GM19372 (cell line): ENCODE measurements around the gene RHNO1.

ENCODE experiments used
- ATAC-seq: cut with Tn5 transposase; IDR thresholded peaks from one replicate; pipeline ENCODE4 v1.9.1; 2021; ENCODE audit warnings: mild to moderate bottlenecking, low read depth, moderate library complexity; ENCODE audit not compliant: unreplicated experiment

Gene RHNO1, protein sequence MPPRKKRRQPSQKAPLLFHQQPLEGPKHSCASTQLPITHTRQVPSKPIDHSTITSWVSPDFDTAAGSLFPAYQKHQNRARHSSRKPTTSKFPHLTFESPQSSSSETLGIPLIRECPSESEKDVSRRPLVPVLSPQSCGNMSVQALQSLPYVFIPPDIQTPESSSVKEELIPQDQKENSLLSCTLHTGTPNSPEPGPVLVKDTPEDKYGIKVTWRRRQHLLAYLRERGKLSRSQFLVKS

DNA sequence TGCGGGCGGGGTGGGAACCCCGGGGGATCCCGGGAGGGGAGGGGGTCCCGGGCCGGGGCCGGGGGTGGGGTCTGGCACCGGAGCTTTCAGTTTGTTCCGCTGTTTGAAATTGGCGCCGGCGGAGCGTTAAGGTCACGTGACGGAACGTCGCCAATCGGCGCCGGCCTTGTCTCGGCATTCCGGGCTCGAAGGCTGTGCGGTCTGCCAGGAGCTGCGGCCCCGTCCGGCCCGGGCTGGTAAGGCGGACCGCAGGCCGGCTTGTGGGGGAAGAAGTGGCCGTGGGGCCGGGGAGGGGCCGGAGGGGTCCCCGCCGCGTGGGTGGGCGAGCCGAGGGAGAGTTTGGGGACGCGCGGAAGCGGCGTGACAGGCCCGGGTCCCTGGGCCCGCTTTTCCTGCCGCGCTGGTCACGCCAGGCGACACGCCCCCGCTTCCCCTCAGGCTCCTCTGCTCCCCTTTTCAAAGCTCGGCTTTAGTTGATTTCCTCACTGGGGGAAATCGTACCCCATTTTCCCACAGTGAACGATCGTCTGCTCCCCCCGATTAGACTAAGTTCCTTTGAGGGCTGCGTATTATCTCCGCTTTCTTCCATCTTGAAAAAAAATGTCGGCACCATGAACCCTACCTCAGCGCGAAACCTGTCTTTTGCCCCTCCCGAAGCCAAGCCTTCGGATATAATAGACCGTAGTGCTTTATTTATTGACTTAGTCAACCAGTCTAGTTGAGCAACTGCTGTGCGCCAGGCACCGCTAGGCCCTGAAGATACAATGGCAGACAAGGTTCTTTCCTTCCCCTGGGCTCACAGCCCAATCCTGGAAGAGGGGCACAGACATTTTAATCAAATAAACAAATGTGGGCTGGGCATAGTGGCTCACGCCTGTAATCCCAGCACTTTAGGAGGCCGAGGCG is at the start of gene RHNO1, which contains the start of gene FOXM1:
Gene RHNO1, plus strand, starts transcription at position 177 of the 906 bp plus-strand sequence. CDS start 8,144 bp downstream, outside the sequence.
Gene FOXM1, minus strand, starts transcription at position 128 of the 906 bp plus-strand sequence. CDS start 2,696 bp downstream, outside the sequence.
- ATAC-seq, result peak; percentile 75

DNA sequence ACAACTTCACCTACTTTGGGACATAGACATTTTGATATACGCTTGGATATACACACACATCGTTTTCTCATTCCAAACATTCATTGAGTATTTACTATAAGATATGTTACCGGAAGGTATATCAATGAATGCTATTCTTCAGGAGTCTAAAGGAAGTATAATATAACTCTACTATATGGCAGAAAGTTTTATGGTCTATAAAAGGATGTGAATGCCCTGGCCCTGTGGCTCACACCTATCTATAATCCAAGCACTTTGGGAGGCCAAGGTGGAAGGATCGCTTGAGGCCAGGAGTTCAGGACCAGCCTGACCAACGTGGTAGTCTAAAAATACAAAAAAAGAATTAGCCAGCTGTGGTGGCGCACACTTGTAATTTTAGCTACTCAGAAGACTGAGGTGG is 47.7 kb upstream of the RHNO1 start:
- ATAC-seq, result no peak

DNA sequence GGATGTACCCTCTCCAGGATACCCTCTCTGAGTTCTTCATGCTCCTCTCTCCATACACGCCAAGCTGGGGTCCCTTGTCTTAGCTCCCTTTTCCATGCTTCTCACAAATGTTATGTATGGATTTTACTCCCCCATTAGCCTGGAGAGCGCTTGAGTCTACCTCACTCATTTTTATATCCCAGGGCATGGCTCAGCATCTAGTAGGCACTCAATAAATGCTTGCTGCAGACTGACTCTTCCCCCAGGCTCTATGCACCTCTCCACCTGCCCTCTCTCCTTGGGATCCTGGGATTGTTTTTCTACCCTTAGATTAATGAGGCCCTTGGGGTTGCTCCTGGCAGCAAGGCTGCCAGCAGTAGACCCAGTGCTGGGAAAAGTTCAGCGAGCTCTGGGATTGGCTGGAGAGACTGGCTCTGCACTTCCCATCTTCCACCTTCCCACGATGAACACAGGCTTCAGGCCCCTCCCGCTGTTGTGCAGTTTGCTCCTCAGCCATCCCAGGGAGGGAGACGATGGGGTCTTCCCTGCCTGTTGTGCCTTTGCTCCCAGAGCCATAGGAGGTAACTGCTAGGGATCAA is 44.4 kb upstream of the RHNO1 start:
- no peak for ATAC-seq

DNA sequence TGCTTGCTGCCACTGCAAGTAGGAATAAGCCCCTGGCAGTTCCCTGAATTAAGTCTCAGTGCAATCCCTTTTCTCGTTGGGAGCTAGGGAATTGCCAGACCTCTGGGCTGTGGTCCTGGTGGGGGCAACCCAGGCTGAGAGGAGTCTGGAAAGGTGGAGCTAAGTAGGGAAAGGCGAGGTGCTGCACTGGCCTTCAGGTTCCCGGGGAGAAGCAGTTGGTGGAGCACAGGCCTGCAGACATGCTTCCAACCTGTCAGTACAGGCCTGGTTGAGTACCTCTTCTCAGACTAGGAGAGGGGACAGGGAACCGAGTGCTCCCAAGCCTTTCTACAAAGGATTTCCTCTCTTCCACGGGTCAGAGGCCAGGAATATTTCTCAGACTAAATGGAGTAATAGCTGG is 43.7 kb upstream of the RHNO1 start:
- ATAC-seq, result no peak

DNA sequence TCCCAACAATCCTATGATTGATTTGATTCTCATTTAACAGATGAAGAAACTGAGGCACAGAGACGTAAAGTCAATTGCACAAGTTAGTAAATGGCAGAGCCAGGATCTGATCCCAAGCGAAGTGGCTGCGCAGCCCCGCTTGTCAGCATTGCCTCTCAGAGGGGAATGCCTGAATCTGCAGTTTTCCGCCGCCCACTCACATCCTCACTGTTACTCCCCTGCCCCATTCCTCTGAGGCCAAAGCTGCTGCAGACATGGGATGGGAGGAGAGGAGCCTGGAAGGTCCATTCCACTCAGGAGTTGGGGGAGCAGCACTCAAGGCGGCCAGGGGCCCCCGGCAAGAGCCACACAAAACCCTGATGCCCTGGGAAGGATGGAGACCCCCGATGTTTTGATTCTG is 43.2 kb upstream of the RHNO1 start:
- ATAC-seq, result no peak

DNA sequence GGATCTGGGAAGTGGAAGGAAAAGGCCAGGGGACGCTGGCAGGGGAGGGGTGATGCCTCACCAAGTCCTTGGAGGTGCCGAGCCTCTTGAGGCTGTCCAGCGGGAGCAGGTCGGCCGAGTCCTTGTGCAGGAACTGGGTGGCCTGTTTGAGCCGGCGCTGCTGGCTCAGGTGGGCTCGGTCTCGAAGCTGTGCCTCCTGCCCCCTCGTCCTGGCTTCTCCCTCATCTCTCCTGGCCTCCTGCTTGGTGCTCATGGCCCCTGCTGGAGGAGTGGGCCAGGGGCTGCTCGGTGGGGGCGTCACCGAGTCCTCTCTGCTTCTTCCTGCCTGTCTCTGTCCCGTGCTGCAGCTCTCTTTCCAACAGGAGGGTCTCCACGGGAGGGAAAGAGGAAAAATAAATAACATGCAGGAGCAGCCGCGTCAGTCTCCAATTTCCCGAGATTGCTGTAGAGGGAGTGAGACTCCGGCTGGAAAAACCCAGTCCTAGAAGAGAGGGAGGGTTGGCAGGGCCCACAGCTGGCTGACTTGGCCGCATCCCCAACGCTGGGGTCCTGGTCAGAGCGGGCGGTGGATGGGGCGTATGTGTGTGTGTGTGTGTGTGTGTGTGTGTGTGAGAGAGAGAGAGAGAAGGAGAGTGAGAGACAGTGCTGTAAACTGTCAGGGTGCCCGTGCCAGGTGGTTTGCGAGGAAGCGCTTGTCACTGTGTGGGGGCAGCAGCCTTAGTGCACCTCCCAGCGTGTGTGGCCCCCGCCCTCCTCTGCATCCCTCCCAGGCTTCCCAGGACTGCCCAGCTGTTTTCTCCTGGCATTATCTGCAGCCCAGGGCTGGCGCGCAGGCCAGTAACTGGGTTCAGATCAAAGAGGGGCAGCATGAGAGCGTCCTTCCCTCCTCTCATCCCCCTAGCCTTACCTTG is 42.2 kb upstream of the RHNO1 start, which contains the start of gene NRIP2:
Gene NRIP2, minus strand, starts transcription at position 455 of the 911 bp plus-strand sequence. Its CDS starts 52 bp downstream, at position 403.
- no peak for ATAC-seq

DNA sequence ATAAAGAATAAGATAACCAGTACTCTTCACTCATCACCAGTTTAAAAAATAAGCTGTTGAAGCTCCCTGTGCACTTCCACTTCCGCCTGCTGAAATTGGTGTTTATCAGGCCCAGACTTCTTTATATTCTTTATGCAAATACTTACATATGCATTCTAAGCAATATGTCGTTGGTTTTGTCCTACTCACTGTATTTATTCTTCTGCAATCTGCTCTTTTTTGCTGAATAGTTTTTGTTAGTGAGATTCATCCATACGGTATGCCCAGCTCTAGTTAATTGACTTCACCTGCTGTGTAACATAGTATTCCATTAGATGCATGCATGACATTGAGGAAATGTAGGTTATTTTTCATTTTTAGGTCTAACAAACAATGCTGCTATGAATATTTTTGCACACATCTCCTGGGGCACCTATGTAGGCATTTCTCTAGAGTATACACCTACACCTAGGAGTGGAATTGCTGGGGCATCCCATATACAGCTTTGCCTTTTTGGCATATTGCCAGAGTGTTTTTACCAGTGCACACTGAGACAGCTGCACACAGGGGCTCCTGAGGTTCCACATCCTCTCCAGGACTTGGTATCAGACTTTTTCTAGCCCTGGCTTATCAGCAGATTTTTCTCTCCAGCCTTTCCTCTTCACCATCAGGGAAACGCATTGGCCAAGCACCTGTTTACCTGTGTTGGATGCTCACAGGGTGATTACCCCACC is 41.2 kb upstream of the RHNO1 start:
- ATAC-seq, result no peak

DNA sequence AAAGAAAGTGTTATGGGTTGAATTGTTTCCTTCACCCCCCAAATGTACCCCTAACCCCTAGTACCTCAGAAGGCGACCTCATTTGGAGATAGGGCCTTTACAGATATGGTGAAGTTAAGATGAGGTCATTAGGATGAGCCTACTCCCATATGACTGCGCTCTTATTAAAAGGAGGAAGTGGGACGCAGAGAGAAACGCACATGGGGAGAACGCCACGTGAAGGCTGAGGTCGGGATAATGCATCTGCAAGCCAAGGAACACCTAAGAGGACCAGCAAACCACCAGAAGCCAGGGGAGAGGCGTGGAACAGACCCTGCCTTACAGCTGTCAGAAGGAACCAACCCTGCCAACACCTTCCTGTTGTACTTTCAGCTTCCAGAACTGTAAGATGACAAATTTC is 40.4 kb upstream of the RHNO1 start:
- no peak for ATAC-seq

DNA sequence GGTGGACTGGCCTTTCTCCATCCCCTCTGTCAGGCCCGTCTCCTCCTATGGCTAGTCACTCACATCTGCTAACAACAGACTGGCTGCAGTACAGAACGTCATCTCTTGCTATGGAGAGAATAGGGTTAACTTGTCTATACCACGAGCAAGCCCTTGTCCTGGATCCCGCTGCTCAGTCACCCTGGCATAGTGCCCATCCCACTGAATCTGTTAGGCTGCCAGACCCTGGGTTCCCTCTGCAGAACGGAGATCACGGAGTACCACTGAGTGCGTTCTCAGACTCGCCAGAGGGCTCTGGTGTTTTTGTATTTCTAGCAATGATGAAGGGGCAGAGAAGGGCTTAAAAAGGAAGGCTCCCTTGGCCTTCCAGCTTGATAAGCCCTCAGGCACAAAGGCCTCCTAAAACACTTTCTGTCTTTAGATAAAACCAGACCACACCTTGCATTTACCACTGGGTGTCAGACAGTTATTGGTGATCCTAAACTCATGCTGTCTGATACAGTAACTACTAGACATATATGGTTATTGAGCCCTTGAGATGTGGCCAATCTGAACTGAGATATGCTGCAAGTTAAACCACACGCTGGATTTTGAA is 35.9 kb upstream of the RHNO1 start:
- no peak for ATAC-seq

DNA sequence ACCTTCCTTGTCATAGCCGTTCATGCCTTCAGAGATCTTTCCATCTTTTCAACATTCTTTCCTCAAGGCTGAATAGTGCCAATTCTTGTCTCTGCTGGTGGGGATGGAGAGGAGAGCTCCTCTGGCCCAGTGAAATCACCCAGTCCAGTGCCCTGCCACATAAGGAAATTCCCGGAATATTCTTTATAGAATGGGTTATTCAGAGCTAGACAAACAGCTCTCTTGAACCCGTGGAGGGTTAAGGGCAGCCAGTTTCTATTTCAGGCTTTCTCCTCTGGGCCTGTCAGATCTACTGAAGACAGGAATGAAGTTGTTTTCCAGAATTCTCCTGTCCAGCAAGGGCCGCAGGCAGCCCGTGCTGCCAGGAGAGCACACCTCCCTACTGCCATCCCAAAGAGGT is 34.1 kb upstream of the RHNO1 start:
- no peak for ATAC-seq

DNA sequence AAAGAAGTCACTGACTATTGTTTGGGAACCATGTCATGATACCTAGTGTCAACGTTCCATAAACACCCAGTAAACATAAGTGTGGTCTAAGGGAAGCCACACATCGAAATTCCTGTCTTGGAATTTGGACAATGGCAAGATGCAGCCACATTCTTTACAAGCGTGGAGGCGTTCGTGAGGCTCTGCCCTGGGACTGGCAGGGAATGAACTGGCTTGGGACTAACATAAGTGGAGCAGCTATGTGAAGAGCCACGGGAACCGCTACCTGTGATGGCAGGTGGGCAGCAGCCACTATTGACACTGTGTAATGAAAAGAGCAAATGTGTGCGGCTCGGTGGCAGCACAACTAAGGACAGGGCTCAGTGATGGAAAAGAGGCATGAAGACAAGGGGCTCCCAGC is 32.2 kb upstream of the RHNO1 start:
- no peak for ATAC-seq

DNA sequence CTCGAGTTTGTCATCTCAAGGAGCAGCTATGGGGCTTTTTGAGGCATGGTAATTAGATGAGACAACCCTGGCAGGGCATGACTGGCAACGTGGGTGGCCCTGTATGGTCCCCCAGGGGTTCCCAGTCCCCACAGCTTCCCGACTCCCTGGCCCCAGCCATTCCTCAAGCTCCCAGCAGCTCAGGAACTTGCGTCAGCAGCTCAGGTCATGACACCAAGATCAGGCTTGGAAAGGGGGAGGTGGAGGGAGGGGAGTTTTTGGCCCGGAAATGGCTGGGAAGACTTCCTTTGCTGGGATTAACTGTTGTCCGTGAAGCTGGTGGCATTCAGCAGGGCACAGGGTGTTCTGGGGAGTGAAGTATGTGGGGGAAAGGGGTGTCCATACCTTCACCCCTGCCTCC is 31.7 kb upstream of the RHNO1 start:
- no peak for ATAC-seq

DNA sequence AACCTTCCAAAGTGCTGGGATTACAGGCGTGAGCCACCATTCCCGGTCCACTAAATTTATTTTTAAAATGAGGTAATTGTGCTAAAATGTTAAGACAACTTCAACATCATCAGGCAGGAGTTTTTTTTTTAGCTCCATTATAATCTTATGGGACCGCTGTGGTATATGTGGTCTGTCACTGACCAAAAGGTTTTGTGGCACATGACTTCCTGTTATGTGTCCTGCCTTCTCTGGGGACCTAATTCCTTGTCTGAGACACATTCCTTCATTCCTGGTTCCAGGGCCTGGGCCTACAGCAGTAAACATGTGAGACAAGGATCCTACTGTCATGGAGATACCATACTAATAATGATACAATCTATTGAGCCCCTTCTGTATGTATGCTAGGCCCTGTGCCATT is 25.1 kb upstream of the RHNO1 start:
- ATAC-seq, result no peak

DNA sequence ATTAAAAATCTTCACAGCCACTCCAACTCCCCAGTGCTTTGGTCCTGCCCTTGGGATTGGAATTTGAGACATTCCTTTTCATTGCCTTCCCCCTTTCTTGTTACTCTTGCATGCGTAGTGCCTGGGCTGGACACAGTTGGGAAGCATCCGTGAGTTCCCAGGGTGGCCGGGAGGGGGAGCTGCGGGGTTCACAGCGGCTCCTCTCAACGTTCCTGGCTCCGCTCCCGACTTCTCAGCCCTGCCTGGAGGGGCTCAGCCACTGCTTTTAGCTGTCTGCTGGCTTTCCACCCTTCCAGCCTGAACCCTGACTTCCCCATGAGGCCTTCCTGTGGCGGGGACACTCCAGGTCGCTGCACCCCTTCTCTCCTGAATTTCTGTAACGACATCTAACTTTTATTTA is 23.4 kb upstream of the RHNO1 start:
- no peak for ATAC-seq

DNA sequence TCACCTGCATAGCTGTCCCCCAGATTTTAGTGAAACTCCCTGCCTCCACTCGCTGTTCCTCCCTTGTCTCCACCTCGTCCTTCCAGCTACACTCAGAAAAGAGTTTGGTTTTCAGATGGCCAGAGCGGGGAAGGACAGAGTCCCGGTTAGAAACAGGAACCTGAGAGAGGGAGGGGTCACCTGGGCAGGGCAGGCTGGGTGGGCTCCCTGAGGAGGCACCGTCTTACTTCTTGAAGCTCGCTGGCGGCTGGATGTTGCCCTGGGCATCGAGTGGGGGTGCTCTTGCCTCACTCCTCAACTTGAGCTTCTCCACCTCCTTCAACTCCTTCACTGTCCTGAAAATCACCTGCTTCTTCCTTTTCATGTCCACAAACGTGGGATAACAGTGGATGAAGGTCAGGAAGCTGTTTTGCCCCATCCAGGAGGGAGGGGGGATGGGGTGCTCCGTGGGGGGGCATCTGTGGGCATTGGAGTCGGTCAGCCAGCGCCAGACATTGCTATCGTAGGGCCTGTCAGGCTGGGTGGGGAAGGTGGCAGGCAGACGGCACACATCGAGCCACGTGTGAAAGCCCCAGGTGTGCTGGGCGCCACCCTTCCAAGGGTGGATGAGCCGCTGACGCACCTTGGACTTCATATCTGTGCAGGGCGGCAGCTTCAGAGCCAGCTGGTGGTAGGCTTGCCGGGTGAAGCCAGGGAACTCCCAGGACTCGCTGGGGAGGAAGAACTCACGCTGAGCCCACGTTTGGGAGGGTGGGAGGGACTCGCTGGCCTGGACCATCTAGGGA is 22.2 kb upstream of the RHNO1 start:
- no peak for ATAC-seq

DNA sequence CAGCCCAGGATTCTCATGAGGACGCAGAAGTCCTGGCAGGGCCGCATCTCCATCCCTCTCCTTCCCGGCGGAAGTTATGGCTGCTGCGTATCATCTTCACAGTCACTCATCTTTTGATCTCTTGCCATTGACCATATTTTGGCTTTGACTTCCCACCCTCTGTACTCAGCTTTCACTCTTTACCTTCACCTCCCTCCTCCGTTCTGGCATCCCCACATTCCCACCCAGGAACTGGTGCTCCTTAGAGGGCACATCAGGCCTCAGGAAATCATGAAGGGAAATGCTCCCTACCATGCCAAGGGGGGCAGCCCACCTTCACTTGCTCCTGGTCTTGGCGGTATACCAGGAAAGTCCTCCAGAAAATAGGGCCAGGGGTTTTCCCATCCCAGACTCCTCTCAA is 21.5 kb upstream of the RHNO1 start:
- no peak for ATAC-seq

DNA sequence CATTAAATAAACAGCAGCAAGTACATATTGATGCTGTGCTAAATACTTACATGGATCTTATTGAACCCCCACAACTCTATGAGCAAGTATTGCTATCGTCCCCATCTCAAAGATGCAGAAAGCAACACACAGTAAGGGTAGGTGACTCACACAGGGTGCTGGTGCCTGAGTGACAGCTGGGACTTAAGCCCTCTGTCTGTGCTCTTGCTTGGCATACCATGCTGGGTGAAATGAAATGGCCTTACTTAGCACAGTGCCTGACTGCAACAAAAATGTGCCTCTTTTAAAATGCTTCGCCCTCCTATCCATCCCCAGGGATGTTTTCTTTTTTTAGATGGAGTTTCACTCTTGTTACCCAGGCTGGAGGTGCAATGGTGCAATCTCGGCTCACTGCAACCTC is 21.0 kb upstream of the RHNO1 start:
- ATAC-seq, result no peak

DNA sequence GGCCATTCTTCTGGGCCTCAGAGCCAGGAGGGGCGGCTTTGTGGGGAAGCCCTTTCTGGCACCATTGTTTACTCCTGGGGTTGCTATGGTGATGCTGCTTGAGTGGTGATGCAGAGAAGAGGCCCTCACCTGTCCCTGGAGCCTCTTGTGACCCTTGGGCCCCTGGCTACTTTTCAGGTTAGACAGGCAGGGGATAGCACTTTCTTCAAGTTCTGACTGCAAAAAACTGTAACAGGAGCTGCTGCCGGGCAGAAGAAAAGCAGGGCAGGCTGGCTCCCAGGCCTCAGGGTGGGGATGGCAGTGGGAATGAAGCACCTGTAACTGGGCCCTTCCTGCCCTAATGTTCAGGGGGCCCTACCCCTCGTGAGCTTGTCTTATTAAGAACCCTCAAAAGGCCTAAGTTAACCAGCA is 20.0 kb upstream of the RHNO1 start, which contains the start of gene TEX52:
Gene TEX52, minus strand, starts transcription at position 19 of the 411 bp plus-strand sequence. Its CDS starts 13 bp downstream, at position 6.
- no peak for ATAC-seq
